Activated T-cell treated with anti-CD3 and anti-CD28 coated beads for 24 hours (primary cell): ENCODE measurements around the gene RBKS.

Experiments used
- DNase-seq: peaks from one replicate; pipeline ENCODE4 v3.0.0-alpha.2; 2020; ENCODE audit warnings: low read depth

The RBKS gene

GRCh38 chr2:27890146-27890923 lies at the start of gene RBKS, which contains the start of gene BABAM2:
Gene RBKS, minus strand, starts transcription at chr2:27890387. Its CDS starts 42 bp downstream, at chr2:27890345.
Gene BABAM2, plus strand, starts transcription at chr2:27890729. Its CDS starts 3,828 bp downstream, at chr2:27894557.
- DNase-seq: peak; percentile 86

GRCh38 chr2:27935026-27935425 lies 44.8 kb upstream of the RBKS start:
- DNase-seq: no peak

- DNase-seq: no peak
Measured at GRCh38 chr2:27932396-27932795, 42.2 kb upstream of the RBKS start.

GRCh38 chr2:27931361-27931950 lies 41.3 kb upstream of the RBKS start:
- DNase-seq: no peak

GRCh38 chr2:27929916-27930486 lies 39.8 kb upstream of the RBKS start:
- DNase-seq: no peak

GRCh38 chr2:27925766-27926472 lies 35.7 kb upstream of the RBKS start:
- DNase-seq: no peak

GRCh38 chr2:27922842-27923241 lies 32.7 kb upstream of the RBKS start:
- no peak for DNase-seq

GRCh38 chr2:27921880-27922547 lies 31.8 kb upstream of the RBKS start:
- DNase-seq: no peak

GRCh38 chr2:27921424-27921823 lies 31.2 kb upstream of the RBKS start:
- DNase-seq: no peak

GRCh38 chr2:27920148-27920885 lies 30.1 kb upstream of the RBKS start:
- no peak for DNase-seq

GRCh38 chr2:27916293-27916995 lies 26.3 kb upstream of the RBKS start:
- DNase-seq: no peak

GRCh38 chr2:27915874-27916273 lies 25.7 kb upstream of the RBKS start:
- no peak for DNase-seq

GRCh38 chr2:27915191-27915590 lies 25.0 kb upstream of the RBKS start:
- DNase-seq: no peak

- DNase-seq: no peak
Measured at GRCh38 chr2:27914805-27915175, 24.6 kb upstream of the RBKS start.

- DNase-seq: no peak
Measured at GRCh38 chr2:27914041-27914804, 24.0 kb upstream of the RBKS start.

- no peak for DNase-seq
Measured at GRCh38 chr2:27912512-27912911, 22.3 kb upstream of the RBKS start.

GRCh38 chr2:27911458-27912210 lies 21.4 kb upstream of the RBKS start:
- DNase-seq: no peak

- no peak for DNase-seq
Measured at GRCh38 chr2:27909901-27910300, 19.7 kb upstream of the RBKS start.

- no peak for DNase-seq
Measured at GRCh38 chr2:27907547-27907946, 17.4 kb upstream of the RBKS start.
